T-helper 1 cell (primary cell): ENCODE measurements around the gene ZNRF2.
"Not testable (repeated sequence)": the region's sequence is repeated elsewhere in the genome, so short reads cannot be mapped to it uniquely, and the experiment has no call there.

Experiments
- DNase-seq, 5 donors: peaks; one replicate each; pipeline ENCODE4 v3.0.0-alpha.2; 2012 to 2020

ZNRF2 gene

GRCh38 chr7:30363778-30364563 is 79.6 kb downstream of the ZNRF2 start:
- DNase-seq: no peak

GRCh38 chr7:30364773-30365172 is 80.4 kb downstream of the ZNRF2 start:
- DNase-seq: no peak

GRCh38 chr7:30365621-30366020 is 81.2 kb downstream of the ZNRF2 start:
- no peak for DNase-seq

DNA sequence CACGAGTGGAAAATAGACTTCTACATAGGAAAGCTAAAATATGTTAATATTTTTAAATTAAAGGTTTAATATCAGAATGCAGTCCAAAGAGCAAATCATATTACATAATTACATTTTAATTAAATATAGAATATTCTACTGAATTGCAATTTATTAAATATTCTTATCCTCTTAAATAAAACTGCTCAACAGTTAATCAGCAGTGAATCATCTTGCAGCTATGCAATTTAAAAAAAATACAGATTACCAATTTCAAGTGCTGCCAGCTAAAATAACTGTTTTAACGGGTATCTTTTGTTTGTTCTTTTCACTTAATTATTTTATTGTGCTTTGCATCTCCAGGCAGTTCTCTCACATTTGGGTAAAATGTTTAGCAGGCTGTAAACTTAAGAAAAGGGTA is 82.2 kb downstream of the ZNRF2 start:
- DNase-seq: no peak

- DNase-seq: no peak
Observed at GRCh38 chr7:30367561-30367960, 83.2 kb downstream of the ZNRF2 start.

GRCh38 chr7:30369879-30370278 is 85.5 kb downstream of the ZNRF2 start:
- no peak for DNase-seq

DNA sequence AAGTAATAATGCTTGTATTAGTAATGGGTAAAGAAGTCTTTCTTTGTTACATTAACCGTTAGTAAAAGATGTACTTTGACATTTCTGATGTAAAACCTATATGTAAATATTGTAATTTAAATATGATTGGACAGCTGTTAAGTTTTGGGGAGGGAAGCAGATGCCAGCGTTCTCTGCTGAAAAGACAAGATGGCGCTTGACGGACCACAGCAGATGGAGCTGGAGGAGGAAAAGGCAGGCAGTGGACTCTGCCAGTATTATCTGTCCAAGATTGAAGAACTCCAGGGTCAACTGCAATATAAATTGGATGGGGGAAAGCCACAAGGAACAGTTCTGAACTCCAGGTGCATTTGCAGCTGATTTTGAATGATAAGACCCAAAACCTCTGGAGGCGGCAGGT is 86.9 kb downstream of the ZNRF2 start:
- no peak for DNase-seq

- no peak for DNase-seq
Observed at GRCh38 chr7:30378275-30378674, 93.9 kb downstream of the ZNRF2 start.

- DNase-seq: no peak
Observed at GRCh38 chr7:30379131-30379530, 94.7 kb downstream of the ZNRF2 start.

DNA sequence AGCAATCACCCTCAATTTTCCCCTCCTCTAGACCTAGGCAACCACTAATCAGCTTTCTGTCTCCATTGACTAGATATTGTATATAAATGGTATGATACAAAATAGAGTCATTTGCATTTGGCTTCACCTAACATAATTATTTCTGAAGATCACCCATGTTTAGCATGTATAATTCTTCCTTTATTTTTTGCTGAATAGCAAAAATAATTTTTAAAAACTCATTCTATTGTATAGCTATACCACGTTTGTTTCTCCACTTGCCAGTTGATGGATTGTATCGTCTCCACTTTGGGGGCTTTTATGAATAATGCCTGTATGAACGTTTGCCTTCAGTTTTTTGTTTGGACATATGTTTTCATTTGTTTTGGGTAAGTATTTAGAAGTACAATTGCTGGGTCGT is 95.3 kb downstream of the ZNRF2 start:
- no peak for DNase-seq

DNA sequence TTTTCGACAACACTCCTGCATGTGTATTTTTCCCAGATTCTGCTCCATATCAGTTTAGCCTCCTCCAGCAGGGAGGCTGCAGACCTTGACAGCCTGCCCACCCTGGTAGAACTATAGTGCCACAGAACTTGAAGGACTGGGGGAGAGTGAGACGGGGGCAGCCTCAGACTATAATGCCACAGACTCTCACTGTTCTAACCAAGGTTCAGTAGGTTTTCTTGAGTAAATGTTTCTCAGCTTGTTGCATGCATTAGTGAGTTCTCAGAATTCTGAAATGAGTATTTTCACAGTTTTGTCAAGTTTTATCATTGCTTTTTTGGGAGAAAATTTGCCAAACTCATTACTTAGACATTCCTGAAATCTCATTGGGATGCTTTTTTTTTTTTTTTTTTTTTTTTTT is 95.9 kb downstream of the ZNRF2 start:
- no peak for DNase-seq

DNA sequence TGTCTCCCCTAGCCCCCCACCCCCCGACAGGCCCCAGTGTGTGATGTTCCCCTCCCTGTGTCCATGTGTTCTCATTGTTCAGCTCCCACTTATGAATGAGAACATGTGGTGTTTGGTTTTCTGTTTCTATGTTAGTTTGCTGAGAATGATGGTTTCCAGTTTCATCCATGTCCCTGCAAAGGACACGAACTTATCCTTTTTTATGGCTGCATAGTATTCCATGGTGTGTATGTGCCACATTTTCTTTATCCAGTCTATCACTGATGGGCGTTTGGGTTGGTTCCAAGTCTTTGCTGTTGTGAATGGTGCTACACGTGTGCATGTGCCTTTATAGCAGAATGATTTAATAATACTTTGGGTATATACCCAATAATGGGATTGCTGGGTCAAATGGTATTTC is 96.4 kb downstream of the ZNRF2 start:
- not testable (repeated sequence) for DNase-seq

DNA sequence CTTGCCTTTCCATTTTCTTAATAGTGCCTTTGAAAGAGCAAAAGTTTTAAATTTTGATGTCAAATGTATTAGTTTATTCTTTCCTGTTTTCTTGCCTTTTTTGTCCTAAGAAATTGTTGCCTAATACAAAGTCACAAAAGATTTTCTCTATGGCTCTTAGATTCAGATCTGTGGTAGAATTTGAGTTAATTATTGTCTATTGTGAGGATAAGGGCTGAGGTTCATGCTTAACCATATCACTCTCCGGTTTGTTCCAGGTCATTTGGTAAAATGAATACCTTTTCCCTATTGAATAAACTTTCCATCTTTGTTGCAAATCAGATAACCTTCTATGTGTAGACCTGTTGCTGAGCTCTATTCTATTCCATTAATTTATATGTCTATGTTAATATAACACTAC is 98.2 kb downstream of the ZNRF2 start:
- no peak for DNase-seq

DNA sequence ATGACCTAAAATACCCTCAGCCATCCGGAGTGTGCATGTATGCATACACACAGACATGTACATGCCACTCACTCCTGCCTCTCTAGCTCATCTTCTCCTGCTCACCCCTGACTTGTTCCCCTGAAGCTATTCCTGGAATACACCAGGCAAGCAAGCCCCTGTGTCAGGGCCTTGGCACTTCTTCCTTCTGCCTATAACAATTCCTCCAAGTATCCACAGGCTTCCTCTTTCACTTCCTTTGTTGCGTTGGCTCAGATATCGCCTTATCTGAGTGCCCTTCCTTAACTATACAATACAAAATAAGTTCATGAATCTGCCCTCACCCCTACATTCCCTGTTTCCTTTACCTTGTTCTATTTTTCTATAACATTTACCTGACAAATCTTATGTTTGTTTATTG is 105.4 kb downstream of the ZNRF2 start:
- no peak for DNase-seq

- no peak for DNase-seq
Observed at GRCh38 chr7:30390736-30391636, 106.6 kb downstream of the ZNRF2 start.

DNA sequence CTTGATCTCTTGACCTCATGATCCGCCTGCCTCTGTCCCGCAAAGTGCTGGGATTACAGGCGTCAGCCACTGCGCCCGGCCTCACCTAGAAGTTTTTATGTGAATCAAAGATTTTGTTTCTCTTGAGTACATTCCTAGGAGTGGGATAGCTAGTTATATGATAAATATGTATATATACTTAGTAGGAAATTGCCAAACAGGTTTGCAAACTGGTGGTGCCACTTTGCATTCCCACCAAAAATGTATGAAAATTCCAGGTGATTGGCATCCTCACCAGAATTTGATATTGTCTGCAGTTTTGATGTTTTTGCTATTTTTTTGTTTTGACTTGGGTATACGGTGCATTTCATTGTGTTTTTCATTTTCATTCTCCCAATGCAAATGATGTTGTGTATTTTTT is 107.4 kb downstream of the ZNRF2 start:
- DNase-seq: no peak

DNA sequence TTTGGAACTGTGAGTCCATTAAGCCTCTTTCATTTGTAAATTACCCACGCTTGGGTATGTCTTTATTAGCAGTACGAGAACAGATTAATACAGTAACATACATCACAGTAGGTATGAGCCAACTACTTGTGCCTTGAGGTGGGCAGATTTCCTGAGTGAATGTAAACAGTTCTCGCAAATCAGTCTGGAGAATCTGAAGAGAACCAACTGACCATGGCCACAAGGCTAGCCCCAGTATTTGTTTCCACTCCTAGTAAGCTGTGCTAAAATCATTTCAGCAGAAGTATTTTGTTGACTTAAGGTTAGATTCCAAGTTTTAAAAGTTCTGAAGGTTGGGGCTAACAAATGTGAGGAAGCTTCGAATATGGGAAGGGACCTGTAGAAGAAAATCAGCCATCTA is 111.3 kb downstream of the ZNRF2 start:
- DNase-seq: no peak

DNA sequence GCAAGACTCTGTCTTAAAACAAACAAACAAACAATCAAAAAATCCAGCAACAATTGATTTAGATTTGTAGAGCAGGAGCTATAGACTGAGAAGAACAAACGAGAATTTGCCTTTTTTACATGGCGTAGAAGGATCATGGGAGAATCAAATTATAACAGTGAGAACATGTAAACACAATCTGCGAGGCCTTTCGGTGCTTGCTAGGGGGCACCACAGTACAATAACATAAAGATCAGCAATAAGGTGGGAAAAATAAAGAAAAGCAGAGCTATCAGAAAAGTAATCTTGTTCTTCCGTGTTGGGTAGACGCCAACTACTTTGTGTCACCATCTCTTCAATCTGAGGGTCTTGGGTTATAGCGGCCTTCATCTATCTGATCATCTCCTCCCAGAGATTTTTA is 112.0 kb downstream of the ZNRF2 start:
- DNase-seq: no peak

GRCh38 chr7:30403477-30403876 is 119.1 kb downstream of the ZNRF2 start:
- DNase-seq: no peak

DNA sequence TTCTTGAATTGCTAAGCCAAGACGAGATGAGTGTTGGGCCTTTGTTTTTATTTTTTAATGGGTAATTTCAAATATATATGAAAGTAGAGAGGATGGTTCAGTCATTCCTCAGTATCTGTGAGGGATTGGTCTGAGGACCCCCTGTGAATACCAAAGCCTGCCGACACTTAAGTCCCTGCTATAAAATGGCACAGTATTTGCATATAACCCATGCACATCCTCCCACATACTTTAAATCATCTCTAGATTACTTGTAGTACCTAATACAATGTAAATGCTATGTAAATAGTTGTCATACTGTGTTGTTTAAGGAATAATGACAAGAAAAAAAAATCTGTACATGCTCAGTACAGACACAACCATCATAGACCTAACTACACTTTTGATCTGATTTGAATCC is 120.8 kb downstream of the ZNRF2 start:
- no peak for DNase-seq

GRCh38 chr7:30406664-30407425 is 122.4 kb downstream of the ZNRF2 start:
- DNase-seq: no peak

GRCh38 chr7:30411173-30411572 is 126.8 kb downstream of the ZNRF2 start:
- DNase-seq: no peak

DNA sequence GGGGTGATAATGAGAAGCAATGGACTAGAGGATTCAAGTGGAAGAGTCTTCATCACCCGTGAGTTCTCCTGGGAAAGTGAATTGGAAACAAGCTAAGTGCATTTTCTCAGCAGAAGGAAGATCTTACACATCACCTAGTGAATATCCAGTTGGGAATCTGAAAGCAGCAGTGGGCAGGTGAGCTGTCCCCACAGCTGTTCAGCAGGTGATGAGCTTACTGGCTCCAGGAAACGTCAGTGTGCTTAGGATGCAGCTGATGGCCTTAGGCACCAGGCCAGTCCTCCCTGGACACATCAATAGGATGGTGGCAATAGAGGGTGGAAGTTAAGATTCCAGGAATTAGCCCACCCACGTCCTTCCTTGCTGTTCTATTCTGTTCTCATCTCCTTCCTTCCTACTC is 127.5 kb downstream of the ZNRF2 start:
- no peak for DNase-seq
